CD4-positive, alpha-beta T cell treated with Interleukin-17A for 4 hours (primary cell): ENCODE results near the gene CRIM1.

Source experiments
- DNase-seq: peaks from one replicate; pipeline ENCODE4 v3.0.0-alpha.2; 2020; ENCODE audit warnings: mixed read lengths

The CRIM1 gene

DNA sequence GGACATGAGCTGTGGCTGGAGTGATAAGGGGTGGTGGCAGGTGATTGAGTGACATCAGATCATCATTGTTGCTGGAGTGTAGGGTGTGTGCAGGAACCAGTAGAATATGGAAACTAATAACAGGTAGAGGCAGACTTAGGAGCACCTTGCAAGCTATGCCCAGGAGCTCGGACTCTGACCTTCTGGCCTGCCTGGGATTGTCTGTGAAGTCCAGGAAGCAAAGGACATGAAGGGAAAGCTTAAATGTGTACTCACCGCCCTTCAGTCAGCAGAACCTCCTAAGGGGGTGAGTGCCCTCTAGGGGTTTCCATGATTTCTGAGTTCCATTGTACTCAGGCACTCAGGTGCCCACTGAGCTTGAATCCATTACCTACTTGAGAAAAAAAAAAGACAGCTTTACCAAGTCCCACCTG lies 104.2 kb downstream of the CRIM1 start:
- no peak for DNase-seq

DNA sequence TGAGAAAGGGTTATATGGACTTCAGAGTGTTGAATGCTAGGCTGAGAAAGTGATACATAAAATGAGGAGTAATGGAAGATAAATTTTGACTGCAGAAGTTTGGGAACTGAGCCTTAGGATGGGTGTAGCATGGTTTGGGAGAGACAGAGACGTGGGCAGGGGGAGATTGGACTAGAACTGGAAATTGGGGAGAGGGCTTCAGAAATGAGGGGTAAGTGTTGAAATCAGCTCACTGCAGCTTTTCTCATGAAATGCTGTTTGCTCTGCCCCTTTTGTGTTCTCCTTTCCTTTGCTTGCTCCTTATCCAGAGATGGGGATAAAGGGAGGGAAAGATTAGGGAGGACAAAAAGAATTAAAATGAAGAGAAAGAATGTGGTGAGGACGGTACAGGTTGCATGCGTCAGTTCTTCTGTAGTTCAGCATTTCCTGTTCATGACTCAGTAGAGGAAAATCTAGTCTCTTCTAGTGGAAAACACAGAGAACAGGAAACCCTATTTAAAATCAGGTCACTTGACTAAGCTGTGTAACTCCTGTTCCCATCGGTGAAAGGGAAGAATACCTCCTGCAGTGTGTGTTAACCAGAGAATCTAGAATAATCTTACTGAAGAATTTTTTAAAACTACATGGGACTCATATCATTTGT lies 105.6 kb downstream of the CRIM1 start:
- DNase-seq = no peak

DNA sequence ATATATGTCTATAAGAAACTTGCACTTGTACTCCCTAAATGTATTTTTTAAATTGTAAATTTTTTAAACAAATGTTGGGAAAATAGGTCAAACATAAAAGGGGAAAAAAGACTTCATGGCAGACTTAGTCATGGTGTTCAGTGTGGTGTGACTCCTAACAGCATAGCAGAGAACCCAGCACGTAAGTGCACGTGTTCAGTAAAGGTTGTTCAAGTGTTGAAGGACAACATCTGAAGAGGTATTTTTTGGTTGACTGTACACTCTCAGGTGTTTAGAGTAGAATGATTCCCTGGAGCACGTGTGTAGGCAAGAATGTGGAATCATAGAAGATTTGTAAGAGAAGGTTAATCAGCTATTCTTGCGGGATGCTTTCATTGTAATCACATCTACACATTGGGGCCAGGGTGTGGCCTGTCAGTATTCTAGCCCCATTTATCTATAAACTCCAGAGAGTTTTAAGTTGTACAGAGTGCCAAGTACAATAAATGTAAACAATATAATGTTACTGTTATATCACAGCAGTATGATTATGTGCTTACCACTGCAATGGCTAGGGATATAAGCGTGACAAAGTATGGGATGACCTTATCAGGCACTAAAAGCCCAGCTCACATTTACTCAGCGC lies 106.8 kb downstream of the CRIM1 start:
- DNase-seq = no peak

DNA sequence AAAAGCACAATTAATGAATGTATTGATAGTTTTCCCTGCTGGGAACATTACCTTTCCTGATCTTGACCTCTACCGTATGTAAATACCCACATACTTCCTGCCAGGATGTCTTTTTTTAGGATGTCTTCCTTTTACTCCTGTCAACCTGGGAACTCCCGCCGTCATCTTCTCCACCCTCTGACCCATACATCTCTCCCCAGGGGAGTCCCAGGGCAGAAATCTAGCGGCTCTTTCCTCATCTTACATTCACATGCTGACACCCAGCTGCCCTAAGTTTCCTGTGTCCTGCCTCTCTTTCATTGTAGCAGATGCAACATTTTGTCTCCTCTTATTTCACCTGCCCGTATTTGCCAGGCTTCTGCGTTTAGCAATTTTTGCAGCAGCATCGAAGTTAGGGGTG lies 107.8 kb downstream of the CRIM1 start:
- no peak for DNase-seq

DNA sequence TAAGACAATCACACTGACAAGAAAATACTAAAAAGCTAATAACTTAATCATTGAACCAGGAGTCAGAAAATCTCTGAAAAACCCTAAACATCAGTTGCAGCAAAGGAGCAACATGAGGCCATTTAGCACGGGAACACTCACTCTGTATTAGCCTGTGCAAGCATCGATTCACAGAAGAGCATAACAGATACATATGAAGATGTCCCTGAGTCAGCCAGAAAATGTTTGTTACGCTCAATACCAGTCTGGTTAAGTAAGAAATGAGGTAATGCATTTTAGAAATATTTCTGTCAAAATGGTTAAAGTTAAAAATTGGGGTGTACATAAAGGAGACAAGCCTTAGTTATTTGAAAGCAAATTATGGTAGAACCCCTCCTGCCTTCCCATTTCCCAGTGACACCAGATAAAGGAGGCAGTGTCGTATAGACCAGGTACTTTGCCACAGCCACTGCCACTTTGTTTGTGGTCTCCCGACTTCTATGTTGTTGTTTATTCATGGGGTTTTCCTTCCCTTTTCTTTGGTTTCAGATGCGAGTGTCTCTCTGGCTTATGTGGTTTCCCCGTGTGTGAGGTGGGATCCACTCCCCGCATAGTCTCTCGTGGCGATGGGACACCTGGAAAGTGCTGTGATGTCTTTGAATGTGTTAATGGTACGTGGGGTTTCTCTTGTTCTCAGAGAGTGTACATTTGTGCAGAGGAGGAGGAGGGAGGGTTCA lies 108.6 kb downstream of the CRIM1 start:
- DNase-seq = no peak

DNA sequence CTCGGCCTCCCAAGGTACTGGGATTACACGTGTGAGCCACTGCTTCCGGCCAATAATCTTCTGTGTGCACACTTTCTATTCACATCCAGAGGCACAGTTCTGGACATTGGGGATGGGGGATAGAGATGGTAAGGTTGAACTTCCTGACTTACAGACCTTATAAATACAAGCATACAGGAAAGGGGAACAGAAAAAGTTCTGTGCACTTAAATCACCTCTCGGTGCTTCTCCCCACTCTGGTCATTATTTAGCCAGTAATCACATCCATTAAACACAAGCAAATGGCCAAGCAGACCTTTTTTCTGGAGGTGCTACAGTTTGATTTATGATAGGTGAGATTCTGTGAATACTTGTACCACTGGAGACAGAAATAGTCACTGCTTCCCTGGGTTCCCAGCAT lies 110.6 kb downstream of the CRIM1 start:
- DNase-seq = no peak

DNA sequence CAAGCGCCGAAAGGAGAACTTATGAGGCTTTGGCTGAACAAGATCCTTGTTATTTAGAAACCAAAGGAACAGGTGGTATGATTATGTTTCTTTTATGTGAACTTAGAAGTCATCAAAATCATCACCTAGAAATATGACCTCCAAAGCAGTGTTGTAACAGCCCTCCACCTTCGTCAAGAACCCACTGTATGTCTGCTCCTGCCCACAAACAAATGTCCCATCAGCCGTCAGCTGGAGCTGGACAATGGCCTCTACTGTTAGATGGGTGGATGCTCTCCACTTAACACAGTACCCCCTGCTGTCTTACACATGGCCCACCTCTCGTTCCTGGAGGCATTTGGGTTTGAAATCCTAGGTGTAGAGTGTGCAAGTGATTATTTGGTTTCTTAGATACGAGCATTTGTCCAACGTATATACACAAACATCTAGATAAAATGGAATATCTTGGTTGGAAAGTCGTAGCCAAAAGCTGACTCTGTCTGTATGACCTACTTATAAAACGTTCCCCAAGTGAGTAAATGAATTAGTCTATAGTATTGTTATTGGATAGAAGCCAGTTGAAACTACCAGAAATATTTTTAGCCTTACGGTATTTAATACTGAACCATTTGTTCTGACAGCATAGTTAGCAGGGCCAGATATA lies 113.0 kb downstream of the CRIM1 start:
- no peak for DNase-seq

DNA sequence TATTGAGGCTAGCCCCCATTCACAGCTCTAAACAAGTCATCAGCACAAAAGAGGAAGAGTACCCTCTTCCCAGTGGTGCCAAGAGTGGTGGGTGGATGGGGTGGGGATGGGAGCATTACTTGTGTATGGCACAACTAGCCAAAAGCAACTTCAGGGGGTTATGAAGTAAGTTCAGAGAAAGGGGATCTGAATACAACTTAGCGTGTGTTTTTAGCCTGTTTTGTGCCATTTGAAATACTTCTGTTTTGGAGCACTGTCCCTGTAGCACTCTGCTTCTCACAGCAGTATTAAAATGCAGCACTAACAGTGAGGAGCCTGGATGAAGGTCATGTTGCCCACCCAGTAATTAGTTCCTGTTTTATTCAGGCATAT lies 113.5 kb downstream of the CRIM1 start:
- no peak for DNase-seq

DNA sequence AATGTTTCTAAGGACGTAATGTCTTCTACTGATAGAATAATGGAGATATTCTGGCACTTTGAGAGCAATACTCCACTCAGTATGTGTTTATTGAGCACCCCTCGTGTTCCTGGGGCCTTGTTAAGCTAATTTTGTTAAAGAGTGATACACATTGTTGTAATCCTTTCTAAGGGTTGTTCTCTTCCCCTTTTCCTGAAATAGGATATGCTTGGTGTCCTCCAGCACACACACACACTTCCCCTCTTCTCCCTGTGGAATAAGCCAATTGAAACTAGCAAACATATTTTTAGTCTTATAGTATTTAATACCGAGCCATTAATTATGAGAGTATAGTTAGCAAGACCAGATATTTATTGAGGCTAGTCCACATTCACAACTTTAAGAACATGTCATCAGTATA lies 114.1 kb downstream of the CRIM1 start:
- DNase-seq = no peak

DNA sequence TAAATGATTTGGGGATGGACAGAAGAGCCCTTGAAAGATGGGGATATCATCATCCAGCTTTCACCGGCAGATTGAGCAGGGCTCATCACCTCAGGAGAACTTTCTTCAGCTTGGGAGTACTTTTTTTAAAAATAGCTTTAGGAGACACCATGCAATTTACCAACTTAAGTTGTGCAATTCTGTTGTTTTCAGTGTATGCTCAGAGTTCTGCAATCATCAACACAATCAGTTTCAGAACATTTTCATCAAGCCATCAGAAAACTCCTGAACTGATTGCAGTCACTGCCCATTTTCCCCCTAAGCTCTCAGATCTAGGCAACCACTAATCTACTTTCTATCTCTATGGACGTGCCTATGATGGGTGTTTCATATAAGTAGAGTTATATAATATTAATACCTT lies 117.7 kb downstream of the CRIM1 start:
- no peak for DNase-seq

DNA sequence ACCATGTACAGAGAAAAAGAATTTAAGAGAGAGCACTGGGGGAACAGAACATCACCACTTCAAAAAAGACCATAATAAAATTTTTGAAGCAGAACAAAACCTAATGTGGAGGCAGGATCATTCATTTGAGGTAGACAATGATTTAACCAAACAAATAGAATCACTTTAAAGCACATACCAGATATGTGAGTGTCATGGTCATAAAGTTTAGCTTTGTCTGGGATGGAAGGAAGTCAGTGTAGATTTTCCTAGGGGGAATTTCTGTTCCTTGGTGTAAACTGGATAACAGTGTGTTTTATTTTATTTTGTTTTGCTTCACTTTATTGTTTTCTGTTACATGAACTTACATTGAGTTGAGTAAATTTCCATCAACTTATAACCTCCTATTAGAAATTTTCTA lies 120.8 kb downstream of the CRIM1 start:
- no peak for DNase-seq

DNA sequence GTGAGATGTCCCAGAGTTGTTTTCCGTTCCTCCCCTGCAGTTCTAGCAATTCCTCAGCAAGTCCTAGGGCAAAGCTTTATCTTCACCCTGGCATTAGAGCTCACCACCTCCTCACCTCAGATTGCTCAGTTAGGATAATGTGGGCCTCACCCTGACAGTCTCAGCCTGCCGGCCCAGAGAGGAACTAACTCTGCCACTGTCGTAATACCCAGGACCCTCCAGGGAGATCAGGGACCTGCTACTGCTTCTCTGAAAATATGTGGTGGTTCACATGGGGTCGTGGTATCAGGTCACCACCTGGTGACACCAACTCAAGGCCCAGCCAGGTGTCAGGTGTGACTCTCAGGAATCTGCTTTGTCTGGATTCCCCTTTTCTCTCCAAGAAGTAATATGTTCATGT lies 121.7 kb downstream of the CRIM1 start:
- no peak for DNase-seq

DNA sequence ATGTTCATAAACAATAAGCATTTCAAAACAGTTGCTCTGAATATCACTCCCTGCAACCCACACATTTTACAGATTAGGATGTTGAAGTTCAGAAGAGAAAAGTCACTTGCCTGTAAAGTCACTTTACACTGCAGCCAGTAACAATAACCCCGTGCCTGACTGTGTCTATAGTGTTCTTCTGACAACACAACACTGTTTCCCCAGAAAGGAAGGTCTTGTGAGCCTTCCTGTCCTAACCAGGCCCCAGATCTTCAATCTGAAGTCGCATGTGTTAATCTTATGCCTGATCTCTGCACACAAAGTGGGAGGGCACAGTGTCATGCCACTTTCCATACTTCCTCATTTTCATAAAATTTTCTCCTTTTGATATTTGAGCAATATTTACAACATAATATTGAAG lies 122.2 kb downstream of the CRIM1 start:
- no peak for DNase-seq

DNA sequence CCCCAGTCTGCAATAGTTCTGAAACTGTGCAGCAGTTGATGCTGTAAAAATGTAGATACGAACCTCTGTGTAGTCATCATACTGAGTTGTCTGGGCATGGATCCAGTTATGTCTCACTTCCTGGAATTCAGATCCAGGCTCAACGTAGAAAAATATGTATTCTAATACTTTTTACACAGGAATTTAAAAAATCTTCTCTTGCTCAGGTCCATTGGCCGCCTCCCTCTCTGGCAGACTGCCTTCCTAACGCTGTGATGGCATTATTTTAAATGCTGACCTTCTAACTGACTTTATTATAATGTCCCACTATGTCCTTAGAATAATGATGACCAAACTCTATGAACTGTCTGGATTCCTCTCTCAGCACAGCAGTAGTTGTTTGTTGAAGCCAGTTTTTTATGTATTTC lies 122.8 kb downstream of the CRIM1 start:
- DNase-seq = no peak

DNA sequence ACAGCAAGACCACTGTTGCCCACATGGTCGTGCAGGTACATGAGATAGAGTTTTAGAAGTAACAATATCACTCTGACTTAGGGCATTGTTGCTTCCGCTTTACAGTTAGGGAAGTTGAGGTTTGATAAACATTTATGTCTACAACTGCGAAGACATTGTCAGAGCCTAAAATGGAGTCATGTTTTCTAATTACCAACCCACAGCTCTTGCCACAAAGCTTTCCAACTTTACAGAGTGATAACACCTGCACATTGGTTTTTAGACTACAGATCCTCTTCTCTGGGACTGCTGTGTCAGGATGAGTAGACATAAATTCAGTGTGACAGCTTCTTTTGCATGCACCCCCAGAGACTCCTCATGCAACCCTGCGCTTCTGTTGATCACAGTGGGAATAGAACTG lies 123.4 kb downstream of the CRIM1 start:
- DNase-seq = no peak

DNA sequence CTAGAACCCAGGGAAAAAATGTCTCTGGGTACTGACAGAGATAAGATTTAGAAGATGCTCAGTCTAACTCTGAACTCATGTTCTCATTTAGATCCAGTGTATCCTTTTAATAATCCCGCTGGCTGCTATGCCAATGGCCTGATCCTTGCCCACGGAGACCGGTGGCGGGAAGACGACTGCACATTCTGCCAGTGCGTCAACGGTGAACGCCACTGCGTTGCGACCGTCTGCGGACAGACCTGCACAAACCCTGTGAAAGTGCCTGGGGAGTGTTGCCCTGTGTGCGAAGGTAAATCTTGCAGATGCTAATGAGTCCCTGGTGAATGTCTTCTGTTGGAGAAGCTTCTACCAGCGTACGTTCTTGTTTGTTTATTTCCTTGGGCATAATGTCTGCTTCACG lies 123.8 kb downstream of the CRIM1 start:
- DNase-seq = no peak

DNA sequence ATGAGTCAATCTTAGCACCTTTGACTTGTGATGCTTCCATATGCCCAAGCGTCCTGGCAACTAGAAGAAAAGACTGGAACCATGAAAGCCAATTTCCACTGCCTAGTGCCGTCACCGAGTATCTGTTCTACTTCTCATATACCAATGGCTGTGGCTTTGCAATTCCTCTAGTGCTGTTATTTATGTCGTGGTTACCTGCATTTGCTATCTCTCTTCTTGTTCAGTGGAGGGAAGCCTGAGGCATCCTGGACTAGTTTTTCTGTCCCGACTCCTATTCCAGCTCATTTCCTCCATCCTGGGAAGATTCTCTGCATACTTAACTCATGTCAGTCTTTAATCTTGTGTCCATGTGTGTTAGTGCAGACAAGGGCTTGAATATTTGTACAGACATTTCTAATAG lies 124.5 kb downstream of the CRIM1 start:
- no peak for DNase-seq

DNA sequence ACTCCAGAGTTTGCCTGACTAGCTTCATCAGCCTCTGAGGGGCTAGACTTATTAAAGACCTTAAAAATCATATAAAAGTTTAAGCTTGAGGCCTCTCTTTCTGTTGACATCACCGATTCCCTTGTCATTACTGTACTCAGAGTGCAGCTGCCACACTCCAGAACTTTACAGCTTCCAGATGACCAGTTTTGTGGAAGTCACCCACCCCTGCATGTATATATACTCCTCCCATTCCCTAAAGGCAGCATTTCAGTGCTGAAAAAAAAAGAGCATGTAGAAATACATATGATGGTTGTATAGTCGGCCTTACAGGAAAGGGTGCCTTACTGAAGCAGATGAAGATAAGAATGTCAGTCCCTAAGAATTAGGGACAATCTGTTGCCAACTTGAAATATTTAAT lies 125.1 kb downstream of the CRIM1 start:
- DNase-seq = no peak

DNA sequence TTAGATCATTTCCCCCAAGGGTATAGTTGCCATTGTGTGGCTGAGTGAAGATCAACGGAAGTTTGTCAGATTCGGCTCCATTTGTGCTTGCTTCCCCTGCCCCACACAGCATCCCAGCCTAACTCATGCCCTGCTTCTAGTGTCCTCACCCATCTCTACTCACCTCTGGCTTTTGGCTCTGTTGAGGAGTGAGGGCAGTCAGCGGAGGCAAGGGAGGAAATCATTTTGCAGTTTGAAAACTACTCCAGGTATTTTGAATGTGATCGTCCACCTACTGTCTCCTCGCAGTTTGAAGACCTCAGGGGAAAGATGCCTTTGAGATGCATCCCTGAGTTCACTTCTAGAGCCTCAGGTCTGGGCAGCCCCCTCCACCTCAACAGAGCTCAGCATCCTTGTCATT lies 126.1 kb downstream of the CRIM1 start:
- DNase-seq = no peak

DNA sequence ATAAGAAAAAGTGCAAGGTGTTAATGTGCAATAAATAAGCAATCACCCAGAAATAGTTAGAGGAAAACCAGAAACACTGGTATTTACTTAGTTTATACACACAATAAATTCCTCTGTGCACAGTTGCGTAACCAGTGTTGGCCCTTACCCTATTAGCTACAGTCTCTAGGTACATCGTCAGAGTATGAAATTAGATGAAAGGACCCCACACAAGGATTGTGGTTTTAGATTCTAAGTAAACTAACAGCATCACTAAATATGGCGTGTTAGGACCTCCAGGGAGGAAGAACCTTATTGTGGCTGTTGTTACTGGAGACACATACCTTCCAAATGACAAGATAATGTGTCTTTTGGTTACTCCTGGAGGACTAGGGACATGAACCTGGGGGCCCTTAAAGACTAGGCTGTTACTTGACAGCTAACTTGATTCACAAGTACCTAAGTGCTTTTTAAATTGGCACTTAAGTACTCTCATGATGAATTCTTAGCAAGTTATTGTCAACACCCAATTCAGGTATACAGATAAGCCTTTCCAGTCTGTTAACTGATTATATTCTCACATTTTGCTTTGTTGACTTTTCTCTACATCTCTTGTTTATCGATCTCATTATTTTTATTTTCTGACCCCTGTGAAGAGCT lies 127.1 kb downstream of the CRIM1 start:
- no peak for DNase-seq

DNA sequence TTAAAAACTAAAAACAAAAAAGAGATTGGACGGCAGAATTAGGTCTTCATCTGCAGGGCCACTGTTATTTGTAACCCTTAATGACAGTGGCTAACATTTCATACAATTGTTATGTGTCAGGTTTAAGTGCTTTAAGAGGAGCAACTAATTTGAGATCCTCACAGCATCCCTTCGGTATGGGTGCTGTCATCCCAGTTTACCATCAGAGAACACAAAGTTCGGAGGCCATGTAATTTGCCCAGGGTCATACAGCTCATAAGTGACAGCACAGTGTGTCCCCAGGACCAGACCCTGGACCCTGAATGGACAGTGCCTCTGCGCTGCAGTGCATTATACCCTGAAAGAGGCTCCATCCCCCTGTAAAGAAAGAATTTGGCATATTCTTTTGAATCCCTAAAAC lies 127.7 kb downstream of the CRIM1 start:
- no peak for DNase-seq

DNA sequence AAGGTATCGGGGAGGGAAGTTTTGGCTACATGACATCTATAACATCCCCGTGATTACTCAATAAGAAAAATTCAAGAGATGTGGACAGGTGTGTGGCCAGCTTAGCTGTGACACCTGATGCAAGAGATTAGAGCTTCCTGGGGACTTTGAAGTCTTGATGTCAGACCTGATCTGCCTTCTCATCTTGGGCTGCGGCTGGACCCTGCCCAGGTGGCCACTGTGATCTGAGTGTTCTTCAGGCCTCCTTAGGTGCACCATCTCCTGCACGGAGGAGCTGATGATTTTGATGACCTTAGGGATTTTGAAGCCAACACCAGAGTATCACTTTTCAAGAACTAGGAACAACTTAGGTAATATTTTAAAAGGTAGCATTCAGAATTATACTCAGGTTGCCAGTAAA lies 128.9 kb downstream of the CRIM1 start:
- DNase-seq = no peak

DNA sequence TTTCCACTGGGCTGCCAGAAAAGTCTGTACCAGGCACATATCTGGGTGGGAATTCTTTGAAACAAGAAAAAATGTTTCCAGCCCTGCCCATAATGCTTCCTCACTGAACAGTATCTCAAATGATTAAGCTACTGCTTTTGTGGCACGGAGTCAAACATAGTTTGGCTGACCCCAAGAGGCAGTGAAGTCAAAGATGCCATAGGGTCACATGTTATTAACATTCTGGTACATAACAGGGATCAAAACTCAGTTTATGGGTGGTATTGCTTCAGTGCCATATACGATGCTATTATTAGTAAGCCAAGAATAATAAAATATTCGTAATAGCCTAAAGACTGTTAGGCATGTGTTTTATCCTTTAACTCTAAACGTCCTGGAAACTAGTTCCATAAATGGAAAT lies 129.9 kb downstream of the CRIM1 start:
- no peak for DNase-seq
